Measurements from ENCODE around the gene SPATA1. TPM values are rescaled to one million over a fixed set of nuclear protein-coding genes. Genes with fewer than 3 reads are reported as not detected.
A peak's percentile ranks its signal among the peaks of the same experiment; 100 is the strongest.
"Not testable (repeated sequence)": the region's sequence is repeated elsewhere in the genome, so short reads cannot be mapped to it uniquely, and the experiment has no call there.

Gene SPATA1
- total RNA-seq, 1 experiment from 2014 or later: 0.17 TPM

DNA sequence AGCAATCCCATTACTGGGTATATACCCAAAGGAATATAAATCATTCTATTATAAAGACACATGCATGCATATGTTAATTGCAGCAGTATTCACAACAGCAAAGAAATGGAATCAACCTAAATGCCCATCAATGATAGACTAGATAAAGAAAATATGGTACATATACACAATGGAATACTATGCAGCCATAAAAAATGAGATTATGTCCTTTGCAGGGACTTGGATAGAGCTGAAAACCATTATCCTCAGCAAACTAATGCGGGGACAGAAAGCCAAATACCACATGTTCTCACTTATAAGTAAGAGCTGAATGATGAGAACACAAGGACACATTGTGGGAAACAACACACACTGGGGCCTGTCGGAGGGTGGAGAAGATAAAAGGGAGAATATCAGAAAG is 88.8 kb downstream of the SPATA1 start:
- not testable (repeated sequence) for DNase-seq (ENCODE audit: low spot score)

DNA sequence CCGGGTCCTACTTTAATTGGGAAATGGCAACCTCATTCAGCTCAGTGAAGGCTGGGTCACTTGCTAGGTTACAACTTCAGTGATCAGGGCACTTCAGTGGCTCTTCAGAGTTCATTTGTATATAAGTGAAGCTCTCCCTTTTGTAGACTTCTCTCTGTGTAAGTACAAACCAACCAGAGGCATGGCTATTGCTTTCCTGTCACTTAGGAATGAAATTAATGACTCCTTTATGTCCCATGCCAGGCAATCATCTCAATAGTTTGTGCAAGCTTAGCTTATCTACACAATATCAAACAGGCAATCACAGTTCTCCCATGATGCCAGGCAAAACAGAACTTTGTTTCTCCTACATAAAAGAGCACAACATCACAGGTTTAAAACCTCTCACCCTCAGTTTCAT is 90.8 kb downstream of the SPATA1 start:
- DNase-seq (ENCODE audit: low spot score): no peak

DNA sequence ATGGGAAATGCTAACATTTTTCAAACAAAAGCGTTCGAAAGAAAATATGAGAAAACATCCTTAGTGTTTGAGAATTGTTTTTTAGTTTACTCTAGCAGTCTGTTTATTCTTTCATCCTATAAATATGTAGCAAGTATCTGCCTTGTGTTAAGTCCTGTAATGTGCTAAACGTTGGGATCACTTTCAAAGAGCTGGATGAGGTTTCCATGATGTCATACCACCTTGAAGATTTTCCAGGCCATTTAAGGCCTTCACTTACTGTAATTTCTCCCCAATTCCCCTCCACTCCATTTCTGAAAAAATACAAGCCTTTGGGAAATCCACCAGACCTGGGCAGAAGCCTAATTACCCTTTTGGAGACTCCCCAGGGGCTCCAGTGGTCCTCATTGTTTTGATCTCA is 92.2 kb downstream of the SPATA1 start:
- no peak for DNase-seq (ENCODE audit: low spot score)

DNA sequence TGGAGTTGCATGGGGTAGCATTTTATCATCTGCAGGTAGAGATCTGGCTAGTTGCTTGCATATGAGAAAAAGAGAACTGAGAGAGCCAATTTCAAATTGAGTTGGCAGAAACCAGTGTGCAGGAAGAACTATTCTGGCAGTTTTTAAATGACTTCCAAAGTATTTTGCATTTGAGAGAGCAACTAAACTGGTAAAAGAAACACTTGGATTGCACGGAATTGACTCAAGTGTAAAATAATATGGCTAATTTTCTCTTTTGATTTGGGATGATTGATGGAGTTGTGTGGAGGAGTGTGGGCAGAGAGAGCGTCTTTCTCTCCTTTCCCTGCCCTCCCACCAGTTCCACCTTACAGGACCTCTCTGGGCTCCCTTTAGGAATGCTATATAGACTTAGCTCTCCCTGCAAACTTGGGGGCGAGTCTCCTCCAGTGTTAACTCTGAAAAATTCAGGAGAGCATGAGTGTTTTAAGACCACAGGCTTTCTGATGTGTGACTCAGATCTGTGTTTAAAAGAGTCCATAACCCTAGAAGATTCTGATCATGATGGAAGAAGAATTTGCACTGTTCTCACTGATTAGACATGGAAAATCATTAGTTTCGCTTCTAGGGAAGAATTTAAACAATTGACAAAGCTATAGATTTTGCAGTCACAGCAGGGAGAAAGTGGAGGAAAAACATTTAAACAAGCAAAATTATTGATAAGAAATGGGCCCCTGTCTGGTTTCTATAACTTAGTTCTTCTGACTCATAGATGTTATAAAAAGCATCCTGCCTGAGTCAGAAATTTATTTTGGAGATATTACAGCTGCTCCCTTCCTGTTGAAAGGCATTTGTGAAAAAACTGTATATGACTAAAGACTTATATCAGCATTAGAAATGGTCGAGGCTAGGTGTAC is 92.9 kb downstream of the SPATA1 start:
- no peak for DNase-seq (ENCODE audit: low spot score)

DNA sequence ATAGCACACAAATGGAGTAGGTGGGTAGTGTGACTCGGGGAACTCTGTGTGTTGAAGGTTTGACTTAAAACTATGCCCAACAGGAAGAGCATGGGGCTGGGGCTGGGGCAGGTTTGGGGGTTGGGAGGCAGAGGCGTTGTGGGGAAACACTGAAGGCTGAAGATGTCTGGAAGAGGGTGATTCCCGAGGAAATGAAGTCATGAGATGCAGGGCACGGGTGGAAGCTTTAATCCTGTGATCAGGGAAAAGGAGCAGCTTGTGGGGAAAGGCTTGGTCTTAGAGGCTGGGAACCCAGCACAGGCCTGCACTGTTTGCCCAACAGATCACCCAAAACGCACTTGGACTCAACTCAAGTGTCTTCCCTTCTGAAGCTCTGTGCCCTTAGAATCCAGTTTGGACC is 94.6 kb downstream of the SPATA1 start:
- DNase-seq (ENCODE audit: low spot score): no peak

DNA sequence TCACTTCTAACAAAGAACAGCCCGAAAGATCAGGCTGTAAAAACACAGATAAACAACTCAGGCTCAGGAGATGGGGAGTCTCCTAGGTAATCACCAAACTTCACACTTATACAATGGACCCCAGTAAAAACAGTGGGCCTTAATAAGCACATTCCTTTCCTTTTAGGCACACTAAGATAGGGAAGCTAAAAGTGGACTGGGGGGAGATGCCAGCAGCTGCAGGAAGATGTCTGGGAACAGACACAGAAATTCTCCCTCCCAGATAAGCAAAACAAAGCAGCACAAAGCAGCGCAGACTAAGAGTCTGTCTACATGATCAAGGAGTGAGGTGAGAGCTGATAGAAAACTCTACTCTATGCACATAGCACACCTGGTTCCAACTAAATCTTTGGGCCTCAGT is 97.0 kb downstream of the SPATA1 start:
- DNase-seq (ENCODE audit: low spot score): no peak

DNA sequence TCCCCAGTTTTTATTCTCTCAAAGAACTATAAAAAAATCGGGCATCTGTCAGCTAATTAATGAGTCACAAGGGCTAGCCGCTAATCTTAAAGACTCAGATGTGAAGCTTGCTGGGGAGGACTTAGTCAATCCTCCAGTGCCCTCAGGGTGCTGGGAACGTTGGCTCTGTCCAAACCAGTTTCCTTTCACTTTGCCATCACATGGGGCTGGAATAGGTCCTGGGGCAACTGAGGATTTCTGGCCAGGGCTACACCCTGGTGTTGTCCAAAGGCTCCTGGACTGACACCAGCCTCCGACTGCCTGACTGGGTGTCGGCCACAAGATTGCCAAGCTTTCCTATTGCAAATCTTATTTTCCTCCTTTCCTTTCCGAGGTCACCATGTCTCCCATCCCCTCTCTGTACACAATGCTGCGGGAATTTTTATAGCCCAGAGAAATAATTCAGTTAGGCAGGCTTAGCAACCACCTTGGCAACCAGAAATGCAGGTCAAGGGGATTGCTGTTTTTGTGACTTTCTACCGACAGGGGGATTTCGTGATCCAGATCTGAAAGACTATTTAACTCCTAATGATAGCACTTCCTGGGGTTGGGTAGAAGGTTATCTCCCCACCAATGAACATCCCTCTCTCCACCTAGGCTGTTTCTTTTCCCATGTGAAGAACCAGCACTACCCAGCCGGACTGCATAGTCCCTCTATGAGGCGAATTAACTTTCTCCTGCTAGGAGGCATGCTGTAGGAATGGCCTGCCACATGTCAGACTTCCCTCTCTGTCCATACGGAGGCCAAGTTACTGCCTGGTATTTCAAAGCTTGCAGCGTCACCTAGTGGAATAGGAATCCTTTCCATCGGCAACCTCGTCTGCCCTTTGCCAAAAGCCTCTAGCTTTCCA is 98.0 kb downstream of the SPATA1 start:
- peak; percentile 76 for DNase-seq (ENCODE audit: low spot score)

DNA sequence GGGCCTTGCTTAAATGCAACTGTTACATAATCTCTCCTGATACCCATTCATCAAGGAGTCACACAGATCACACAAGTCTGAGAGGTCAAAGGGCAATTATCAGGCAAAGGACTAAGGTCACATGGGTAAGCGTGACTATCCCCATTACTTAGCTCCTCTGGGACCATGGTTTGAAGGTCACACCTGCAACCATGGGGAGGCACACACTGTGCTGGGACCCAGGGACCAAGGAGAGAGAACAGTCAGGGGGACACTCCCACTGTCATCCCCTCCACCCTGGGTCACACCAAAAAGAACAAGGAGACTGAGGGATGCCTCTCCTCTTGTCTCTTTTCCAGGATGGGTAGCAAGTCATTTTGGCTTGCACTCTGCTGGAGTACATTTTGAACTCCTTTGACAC is 99.0 kb downstream of the SPATA1 start:
- no peak for DNase-seq (ENCODE audit: low spot score)

DNA sequence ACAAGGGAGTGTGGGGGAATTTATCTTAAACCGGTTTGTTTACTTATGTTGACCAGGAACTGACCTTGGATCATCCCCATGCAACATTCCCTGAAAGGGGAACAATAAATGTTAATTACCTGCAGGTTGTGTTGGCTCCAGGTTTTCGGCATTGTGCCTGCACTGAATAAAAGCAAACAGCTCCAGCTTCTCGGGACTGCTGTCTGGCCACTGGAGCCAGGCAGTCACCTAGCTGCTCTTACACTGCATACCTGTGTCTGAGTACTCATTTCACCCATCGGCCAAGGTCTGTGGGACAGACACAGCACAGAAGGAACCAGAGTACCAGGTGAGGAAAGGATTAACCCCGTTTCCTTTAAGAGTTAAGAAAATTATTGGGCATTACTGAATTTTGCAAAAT is 100.8 kb downstream of the SPATA1 start:
- no peak for DNase-seq (ENCODE audit: low spot score)

DNA sequence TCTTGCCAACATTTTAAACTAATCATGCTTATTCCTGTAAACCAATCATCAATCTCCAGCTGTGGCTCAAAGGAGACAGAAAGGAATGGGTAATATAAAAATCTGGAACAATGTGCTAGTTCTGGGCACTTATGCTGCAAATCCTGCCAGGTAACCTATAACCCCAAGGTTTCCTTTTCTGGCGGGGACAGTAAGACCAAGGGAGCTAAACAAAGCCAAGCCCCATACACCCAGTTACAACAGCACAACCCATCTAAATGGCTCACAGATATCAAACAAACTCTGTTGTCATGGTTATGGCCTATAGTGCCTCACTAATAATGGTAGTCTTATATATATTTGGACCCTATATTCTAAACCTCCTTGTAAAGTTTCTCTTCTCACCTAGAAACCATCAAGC is 104.9 kb downstream of the SPATA1 start:
- DNase-seq (ENCODE audit: low spot score): no peak

DNA sequence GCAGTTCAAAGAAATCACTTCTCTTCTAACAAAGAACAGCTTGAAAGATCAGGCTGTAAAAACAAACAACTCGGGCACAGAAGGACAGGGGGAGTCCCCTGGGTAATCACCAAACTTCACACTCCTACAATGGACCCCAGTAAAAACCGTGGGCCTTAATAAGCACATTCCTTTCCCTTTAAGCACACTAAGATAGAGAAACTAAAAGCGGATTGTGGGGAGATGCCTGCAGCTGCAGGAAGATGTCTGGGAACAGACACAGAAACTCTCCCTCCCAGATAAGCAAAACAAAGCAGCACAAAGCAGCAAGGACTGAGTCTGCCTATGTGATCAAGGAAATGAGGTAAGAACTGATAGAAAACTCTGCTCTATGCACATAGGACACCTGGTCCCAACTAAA is 105.6 kb downstream of the SPATA1 start:
- no peak for DNase-seq (ENCODE audit: low spot score)

DNA sequence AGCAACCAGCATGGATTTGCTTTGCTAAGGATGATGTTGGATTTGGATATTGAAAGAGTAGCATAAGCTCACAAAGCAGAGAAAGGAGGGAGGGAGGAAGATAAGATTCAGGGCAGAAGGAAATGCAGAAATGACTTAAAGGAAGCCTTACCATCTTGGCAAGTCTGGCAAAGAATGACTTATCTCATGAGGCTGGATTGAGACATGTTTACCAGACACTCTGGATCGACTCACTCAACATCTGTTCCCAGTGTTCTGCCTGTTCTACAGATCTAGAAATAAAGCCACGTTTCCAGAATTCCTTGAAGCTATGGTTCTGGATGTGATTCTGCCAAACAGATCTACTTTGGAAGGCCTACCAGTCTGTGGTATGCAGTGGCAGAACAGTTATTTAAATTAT is 106.8 kb downstream of the SPATA1 start:
- no peak for DNase-seq (ENCODE audit: low spot score)

DNA sequence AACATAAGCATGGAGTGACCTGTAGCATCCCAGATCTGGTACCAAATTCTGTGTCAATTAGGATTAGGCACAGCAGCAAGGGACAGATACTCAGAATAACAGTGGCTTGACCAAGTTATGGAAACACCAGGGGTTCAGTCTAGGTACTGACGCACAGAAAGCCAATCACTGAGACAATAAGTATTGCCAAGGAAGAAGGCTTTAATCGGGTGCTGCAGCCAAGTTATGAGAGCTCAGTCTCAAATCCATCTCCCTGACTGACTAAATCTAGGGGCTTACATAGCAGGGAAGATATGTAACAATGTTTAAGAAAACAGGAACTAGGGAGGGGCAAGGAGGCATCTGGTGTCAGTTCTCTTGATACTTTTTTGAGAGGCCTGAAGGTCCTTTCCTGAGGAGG is 107.7 kb downstream of the SPATA1 start:
- no peak for DNase-seq (ENCODE audit: low spot score)

DNA sequence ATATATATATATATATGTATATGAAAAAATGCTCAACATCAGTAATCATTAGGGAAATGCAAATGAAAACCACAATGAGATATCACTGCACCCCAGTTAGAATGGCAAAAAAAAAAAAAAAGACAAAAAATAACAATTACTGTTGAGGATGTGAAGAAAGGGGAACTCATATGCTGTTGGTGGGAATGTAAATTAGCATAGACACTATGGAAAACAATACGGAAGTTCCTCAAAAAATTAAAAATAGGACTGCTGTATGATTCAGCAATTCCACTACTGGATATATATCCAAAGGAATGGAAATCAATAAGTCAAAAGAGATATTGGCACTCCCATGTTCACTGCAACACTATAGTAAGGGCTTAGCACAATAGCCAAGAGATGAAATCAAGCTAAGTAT is 109.6 kb downstream of the SPATA1 start:
- DNase-seq (ENCODE audit: low spot score): no peak

Other genes with a start within 250 kb of the SPATA1 start
- gene SAMD13, start 204.7 kb upstream of the SPATA1 start, total RNA-seq (2014; rRNA removed; shearing (Covaris generic)): 0.29 and 2.3 TPM in 2 replicates
- gene DNASE2B, start 107.9 kb upstream of the SPATA1 start, total RNA-seq (2014; rRNA removed; shearing (Covaris generic)): not detected in 2 replicates
- gene RPF1, start 27.1 kb upstream of the SPATA1 start, total RNA-seq (2014; rRNA removed; shearing (Covaris generic)): 48.1 and 49.5 TPM in 2 replicates
- 52.2 and 57.3 TPM in 2 replicates for gene GNG5, start 195 bp downstream of the SPATA1 start, total RNA-seq (2014; rRNA removed; shearing (Covaris generic))
- 11.3 and 15.2 TPM in 2 replicates for gene CTBS, start 68.1 kb downstream of the SPATA1 start, total RNA-seq (2014; rRNA removed; shearing (Covaris generic))
- 7.1 and 8.8 TPM in 2 replicates for gene SSX2IP, start 184.1 kb downstream of the SPATA1 start, total RNA-seq (2014; rRNA removed; shearing (Covaris generic))